ENCODE measurements around the gene ITGB2. TPM values are rescaled to one million over a fixed set of nuclear protein-coding genes. Genes with fewer than 3 reads are reported as not detected.
"Not testable (repeated sequence)": the region's sequence is repeated elsewhere in the genome, so short reads cannot be mapped to it uniquely, and the experiment has no call there.

ITGB2 gene
- total RNA-seq, 1 donor from 2014 or later: 19.8 TPM

- H3K4me1 ChIP-seq (ENCODE audit: control insufficient read depth in 3 of 3, insufficient read depth in 3 of 3, low read length in 3 of 3): peaks cover 0 to 10% (median 3%) of the 10 kb centered on the region in 3 donors
- peaks cover 32 to 44% (median 34%) of the 10 kb centered on the region in 3 donors for H3K27me3 ChIP-seq (ENCODE audit: control insufficient read depth in 3 of 3, insufficient read depth in 3 of 3, low read length in 3 of 3)
- H3K4me3 ChIP-seq (ENCODE audit: low read length in 3 of 3): no peak overlapping the region
- no peaks in the 10 kb centered on the region for H3K36me3 ChIP-seq (ENCODE audit: control insufficient read depth in 3 of 3, insufficient read depth in 3 of 3, low read length in 3 of 3)
- H3K27ac ChIP-seq (ENCODE audit: low read depth, low read length): no peak overlapping the region
- H3K9me3 ChIP-seq (ENCODE audit: control insufficient read depth in 3 of 3, low read length in 3 of 3): no peaks in the 10 kb centered on the region
- no peak overlapping the region for H3K9ac ChIP-seq (ENCODE audit: low read depth in 1 of 3, low read length in 3 of 3)
Measured at GRCh38 chr21:44918107-44918470, 2.6 kb downstream of the ITGB2 start.

GRCh38 chr21:44917446-44918106 is 3.1 kb downstream of the ITGB2 start:
- Histone ChIP-seq H3K9me3 (ENCODE audit: control insufficient read depth in 3 of 3, low read length in 3 of 3) (no peaks in the 10 kb centered on the region), H3K9ac (ENCODE audit: low read depth in 1 of 3, low read length in 3 of 3) (no peak overlapping the region), H3K27ac (ENCODE audit: low read depth, low read length) (no peak overlapping the region), H3K4me3 (ENCODE audit: low read length in 3 of 3) (no peak overlapping the region), H3K4me1 (ENCODE audit: control insufficient read depth in 3 of 3, insufficient read depth in 3 of 3, low read length in 3 of 3) (peaks cover 0 to 11% (median 3%) of the 10 kb centered on the region in 3 donors), H3K36me3 (ENCODE audit: control insufficient read depth in 3 of 3, insufficient read depth in 3 of 3, low read length in 3 of 3) (no peaks in the 10 kb centered on the region), H3K27me3 (ENCODE audit: control insufficient read depth in 3 of 3, insufficient read depth in 3 of 3, low read length in 3 of 3) (peaks cover 32 to 43% (median 34%) of the 10 kb centered on the region in 3 donors)

GRCh38 chr21:44916965-44917364 is 3.7 kb downstream of the ITGB2 start:
- Histone ChIP-seq H3K27me3 (ENCODE audit: control insufficient read depth in 3 of 3, insufficient read depth in 3 of 3, low read length in 3 of 3) (peaks cover 32 to 40% (median 34%) of the 10 kb centered on the region in 3 donors), H3K4me1 (ENCODE audit: control insufficient read depth in 3 of 3, insufficient read depth in 3 of 3, low read length in 3 of 3) (peaks cover 0 to 15% (median 3%) of the 10 kb centered on the region in 3 donors), H3K36me3 (ENCODE audit: control insufficient read depth in 3 of 3, insufficient read depth in 3 of 3, low read length in 3 of 3) (no peaks in the 10 kb centered on the region), H3K9ac (ENCODE audit: low read depth in 1 of 3, low read length in 3 of 3) (no peak overlapping the region), H3K9me3 (ENCODE audit: control insufficient read depth in 3 of 3, low read length in 3 of 3) (no peaks in the 10 kb centered on the region), H3K4me3 (ENCODE audit: low read length in 3 of 3) (no peak overlapping the region), H3K27ac (ENCODE audit: low read depth, low read length) (no peak overlapping the region)

- no peak overlapping the region for H3K27ac ChIP-seq (ENCODE audit: low read depth, low read length)
- H3K9me3 ChIP-seq (ENCODE audit: control insufficient read depth in 3 of 3, low read length in 3 of 3): no peaks in the 10 kb centered on the region
- no peak overlapping the region for H3K4me3 ChIP-seq (ENCODE audit: low read length in 3 of 3)
- no peak overlapping the region for H3K9ac ChIP-seq (ENCODE audit: low read depth in 1 of 3, low read length in 3 of 3)
- H3K4me1 ChIP-seq (ENCODE audit: control insufficient read depth in 3 of 3, insufficient read depth in 3 of 3, low read length in 3 of 3): peaks cover 10 to 33% (median 11%) of the 10 kb centered on the region in 3 donors
- peaks cover 15 to 20% (median 18%) of the 10 kb centered on the region in 3 donors for H3K27me3 ChIP-seq (ENCODE audit: control insufficient read depth in 3 of 3, insufficient read depth in 3 of 3, low read length in 3 of 3)
- no peaks in the 10 kb centered on the region for H3K36me3 ChIP-seq (ENCODE audit: control insufficient read depth in 3 of 3, insufficient read depth in 3 of 3, low read length in 3 of 3)
Measured at GRCh38 chr21:44914176-44914874, 6.4 kb downstream of the ITGB2 start.

- H3K27me3 ChIP-seq (ENCODE audit: control insufficient read depth in 3 of 3, insufficient read depth in 3 of 3, low read length in 3 of 3): peaks cover 9 to 21% (median 16%) of the 10 kb centered on the region in 3 donors
- no peak overlapping the region for H3K9ac ChIP-seq (ENCODE audit: low read depth in 1 of 3, low read length in 3 of 3)
- H3K36me3 ChIP-seq (ENCODE audit: control insufficient read depth in 3 of 3, insufficient read depth in 3 of 3, low read length in 3 of 3): no peaks in the 10 kb centered on the region
- no peaks in the 10 kb centered on the region for H3K9me3 ChIP-seq (ENCODE audit: control insufficient read depth in 3 of 3, low read length in 3 of 3)
- H3K4me3 ChIP-seq (ENCODE audit: low read length in 3 of 3): no peak overlapping the region
- H3K27ac ChIP-seq (ENCODE audit: low read depth, low read length): no peak overlapping the region
- H3K4me1 ChIP-seq (ENCODE audit: control insufficient read depth in 3 of 3, insufficient read depth in 3 of 3, low read length in 3 of 3): peaks cover 10 to 37% (median 11%) of the 10 kb centered on the region in 3 donors
Measured at GRCh38 chr21:44913425-44914175, 7.1 kb downstream of the ITGB2 start.

- Histone ChIP-seq H3K27me3 (ENCODE audit: control insufficient read depth in 3 of 3, insufficient read depth in 3 of 3, low read length in 3 of 3) (peaks cover 3 to 15% (median 9%) of the 10 kb centered on the region in 3 donors), H3K4me1 (ENCODE audit: control insufficient read depth in 3 of 3, insufficient read depth in 3 of 3, low read length in 3 of 3) (peaks cover 10 to 40% (median 11%) of the 10 kb centered on the region in 3 donors)
- H3K27ac ChIP-seq (ENCODE audit: low read depth, low read length); H3K9ac ChIP-seq (ENCODE audit: low read depth in 1 of 3, low read length in 3 of 3); H3K9me3 ChIP-seq (ENCODE audit: control insufficient read depth in 3 of 3, low read length in 3 of 3); H3K36me3 ChIP-seq (ENCODE audit: control insufficient read depth in 3 of 3, insufficient read depth in 3 of 3, low read length in 3 of 3); H3K4me3 ChIP-seq (ENCODE audit: low read length in 3 of 3): not testable (repeated sequence)
Measured at GRCh38 chr21:44912506-44913412, 7.9 kb downstream of the ITGB2 start.

- Histone ChIP-seq H3K27ac (ENCODE audit: low read depth, low read length) (no peak overlapping the region), H3K36me3 (ENCODE audit: control insufficient read depth in 3 of 3, insufficient read depth in 3 of 3, low read length in 3 of 3) (no peaks in the 10 kb centered on the region), H3K9me3 (ENCODE audit: control insufficient read depth in 3 of 3, low read length in 3 of 3) (no peaks in the 10 kb centered on the region), H3K27me3 (ENCODE audit: control insufficient read depth in 3 of 3, insufficient read depth in 3 of 3, low read length in 3 of 3) (peaks cover 3 to 9% (median 4%) of the 10 kb centered on the region in 3 donors), H3K9ac (ENCODE audit: low read depth in 1 of 3, low read length in 3 of 3) (no peak overlapping the region), H3K4me3 (ENCODE audit: low read length in 3 of 3) (no peak overlapping the region), H3K4me1 (ENCODE audit: control insufficient read depth in 3 of 3, insufficient read depth in 3 of 3, low read length in 3 of 3) (peaks cover 9 to 37% (median 11%) of the 10 kb centered on the region in 3 donors)
Measured at GRCh38 chr21:44912158-44912473, 8.6 kb downstream of the ITGB2 start.

GRCh38 chr21:44911384-44912157 is 9.1 kb downstream of the ITGB2 start:
- Histone ChIP-seq H3K9ac (ENCODE audit: low read depth in 1 of 3, low read length in 3 of 3) (peak overlapping the region in 1 of 3 donors; percentile 40), H3K9me3 (ENCODE audit: control insufficient read depth in 3 of 3, low read length in 3 of 3) (no peaks in the 10 kb centered on the region), H3K36me3 (ENCODE audit: control insufficient read depth in 3 of 3, insufficient read depth in 3 of 3, low read length in 3 of 3) (no peaks in the 10 kb centered on the region), H3K4me3 (ENCODE audit: low read length in 3 of 3) (peak overlapping the region in 1 of 3 donors; percentile 14), H3K4me1 (ENCODE audit: control insufficient read depth in 3 of 3, insufficient read depth in 3 of 3, low read length in 3 of 3) (peaks cover 7 to 37% (median 11%) of the 10 kb centered on the region in 3 donors), H3K27me3 (ENCODE audit: control insufficient read depth in 3 of 3, insufficient read depth in 3 of 3, low read length in 3 of 3) (peaks cover 0 to 12% (median 4%) of the 10 kb centered on the region in 3 donors), H3K27ac (ENCODE audit: low read depth, low read length) (no peak overlapping the region)

GRCh38 chr21:44911068-44911383 is 9.7 kb downstream of the ITGB2 start:
- peak overlapping the region in 1 of 3 donors; percentile 40 for H3K9ac ChIP-seq (ENCODE audit: low read depth in 1 of 3, low read length in 3 of 3)
- peaks cover 7 to 37% (median 11%) of the 10 kb centered on the region in 3 donors for H3K4me1 ChIP-seq (ENCODE audit: control insufficient read depth in 3 of 3, insufficient read depth in 3 of 3, low read length in 3 of 3)
- no peaks in the 10 kb centered on the region for H3K9me3 ChIP-seq (ENCODE audit: control insufficient read depth in 3 of 3, low read length in 3 of 3)
- no peaks in the 10 kb centered on the region for H3K36me3 ChIP-seq (ENCODE audit: control insufficient read depth in 3 of 3, insufficient read depth in 3 of 3, low read length in 3 of 3)
- no peak overlapping the region for H3K27ac ChIP-seq (ENCODE audit: low read depth, low read length)
- H3K27me3 ChIP-seq (ENCODE audit: control insufficient read depth in 3 of 3, insufficient read depth in 3 of 3, low read length in 3 of 3): peaks cover 0 to 12% (median 4%) of the 10 kb centered on the region in 3 donors
- H3K4me3 ChIP-seq (ENCODE audit: low read length in 3 of 3): peak overlapping the region in 1 of 3 donors; percentile 14

All from skeletal muscle tissue (tissue), 4 donors.